Heart right ventricle (tissue), 16 donors: Measurements from ENCODE around the gene SMYD3. TPM values are rescaled to one million over a fixed set of nuclear protein-coding genes. Genes with fewer than 3 reads are reported as not detected.

Source experiments
- ATAC-seq, 8 donors: fragments of 200-7000 bp; cut with Tn5 transposase; one replicate each; pipeline ENCODE4 v1.9.1; 2020; ENCODE audit warnings: mild to moderate bottlenecking in 8 of 8, moderate library complexity in 8 of 8, moderate number of reproducible peaks in 1 of 8
- DNase-seq, 2 donors: peaks; one replicate each; pipeline ENCODE4 v3.0.0-alpha.2; 2020
- H3K27ac ChIP-seq, 10 donors: fragments of 200-600 bp; sonication (generic) in 2 of 10; one replicate each; pipeline versions ENCODE4 v1.5.0 to v1.8.0; 2020 to 2022; ENCODE audit warnings: mild to moderate bottlenecking in 3 of 10
- H3K27me3 ChIP-seq, 7 donors: fragments of 200-600 bp; one replicate each; pipeline ENCODE4 v1.8.0; 2021 to 2022; ENCODE audit warnings: mild to moderate bottlenecking in 2 of 7
- H3K36me3 ChIP-seq, 9 donors: fragments of 200-600 bp; sonication (generic) in 1 of 9; one replicate each; pipeline versions ENCODE4 v1.5.0 to v1.8.0; 2020 to 2022; ENCODE audit warnings: mild to moderate bottlenecking in 2 of 9
- H3K4me1 ChIP-seq, 9 donors: fragments of 200-600 bp; sonication (generic) in 1 of 9; one replicate each; pipeline versions ENCODE4 v1.5.0 to v1.8.0; 2020 to 2022; ENCODE audit warnings: mild to moderate bottlenecking in 4 of 9
- H3K4me3 ChIP-seq, 10 donors: fragments of 200-600 bp; sonication (generic) in 2 of 10; one replicate each; pipeline versions ENCODE4 v1.5.0 to v1.8.0; 2020 to 2022; ENCODE audit warnings: mild to moderate bottlenecking in 7 of 10, moderate library complexity in 2 of 10
- H3K9me3 ChIP-seq, 11 donors: fragments of 200-600 bp in 10 of 11; sonication (generic) in 2 of 11; one replicate each; pipeline versions ENCODE4 v1.5.0 to v1.8.0; 2013 to 2022; ENCODE audit warnings: mild to moderate bottlenecking in 2 of 11, control low read depth in 1 of 11, moderate library complexity in 1 of 11
- CTCF ChIP-seq, 9 donors: fragments of 200-600 bp; sonication (generic) in 2 of 9; IDR thresholded peaks; one replicate each; pipeline versions ENCODE4 v1.5.0 to v1.8.0; 2021 to 2022; ENCODE audit warnings: antibody characterized with exemption in 9 of 9, mild to moderate bottlenecking in 5 of 9, moderate library complexity in 1 of 9
- WGBS, 2 donors: extraction: QIAGEN DNeasy Blood & Tissue Kit; methylation state at CpG; one replicate each; pipeline ENCODE4 v1.1.7; 2013; ENCODE audit warnings: inconsistent platforms in 1 of 2; 5-methylcytosine and 5-hydroxymethylcytosine counted together
- intact Hi-C, 10 donors: fragments of 100-400 bp; cut with DNase I; formaldehyde crosslinking; loops; one replicate each; pipeline versions ENCODE4 v1.11.1 to v1.14.2; 2022
- polyA plus RNA-seq, 2 donors: library from polyadenylated mRNA; stranded (reverse); fragments of 200-250 nt; gene quantifications; one replicate each; pipeline ENCODE4 v1.2.3, GENCODE V29; 2013
- total RNA-seq, 10 donors: library from RNA; stranded (reverse); fragmentation: NEBNext Ultra II Directional in 3 of 10; extraction: Animal tissue kit (Norgen Biotek cat#: 25700) in 3 of 10; gene quantifications; one replicate each; pipeline versions ENCODE4 v1.2.1 to v1.2.4, GENCODE V29; 2021 to 2023
- donor health status: Arrhythmogenic right ventricular cardiomyopathy.
- donor health status: ischemic (EF 13 %, LVEDD 7.1; RV severe dilation, severe dysfunction).
- donor health status: healthy with polysubstance abuse.
- donor health status: DM: no; HTN: yes; CAD: no.
- donor health status: DM: no; HTN: no; CAD: no.
- donor health status: ischemic (EF 25% LVEDD 6.9; RV normal size, moderate dysfunction).
- donor health status: ischemic (EF 25% LVEDD 5.7; RV mildly dilated, moderate dysfunction).
- donor health status: healthy.
- donor health status: DM: yes; HTN: yes; CAD: no.
- donor health status: Ischemic cardiomyopathy.
- donor health status: ischemic (EF 35%, LVEDD 5.7; RV mildly dilated, moderate dysfunction).
- donor health status: nonischemic (EF 11% LVEDD 7.7; RV severe dilation, severe dysfunction).
- donor health status: DM: yes; HTN: yes; CAD: no.
- donor health status: PGD.
- donor health status: ischemic (EF 29% LVEDD 5.4; RV normal size, mild dysfunction).
- donor health status: nonischemic (EF 23%, LVEDD 6.1; RV moderate dilation, normal function).

The SMYD3 gene
- total and polyA plus RNA-seq, 12 donors: 5.9 to 13.9 (median 8.1) TPM

- intact Hi-C loops: loop anchor here (2.0 to 10.0 kb wide), 8 partner anchors 175 to 850 kb away; partner anchors contain the start of gene KIF26B (in 3 of the 10)
- Histone ChIP-seq H3K36me3 (no peaks in the 10 kb centered on the region), H3K4me3 (no peak overlapping the region), H3K9me3 (no peaks in the 10 kb centered on the region), H3K27me3 (no peaks in the 10 kb centered on the region), H3K27ac (no peak overlapping the region), H3K4me1 (peaks cover 0 to 17% (median 4%) of the 10 kb centered on the region in 9 donors)
- WGBS, 2 donors: 76 to 83% methylated on average over 9 of the region's 9 CpGs
- DNase-seq (no peak), ATAC-seq (no peak)
- TF ChIP-seq CTCF (IDR thresholded peaks at IDR 0.05): no peak
Measured at GRCh38 chr1:246001837-246002230, 505.2 kb downstream of the SMYD3 start.

- 96% methylated on average over 9 of the region's 9 CpGs for WGBS, 2 donors
- ATAC-seq: no peak
- intact Hi-C loops: loop anchor here in 7 of 10 donors (2.0 to 10.0 kb wide), 6 partner anchors 174 to 849 kb away; partner anchors contain the start of gene KIF26B (in 2 of the 7)
Measured at GRCh38 chr1:246001142-246001836, 505.8 kb downstream of the SMYD3 start.

DNA sequence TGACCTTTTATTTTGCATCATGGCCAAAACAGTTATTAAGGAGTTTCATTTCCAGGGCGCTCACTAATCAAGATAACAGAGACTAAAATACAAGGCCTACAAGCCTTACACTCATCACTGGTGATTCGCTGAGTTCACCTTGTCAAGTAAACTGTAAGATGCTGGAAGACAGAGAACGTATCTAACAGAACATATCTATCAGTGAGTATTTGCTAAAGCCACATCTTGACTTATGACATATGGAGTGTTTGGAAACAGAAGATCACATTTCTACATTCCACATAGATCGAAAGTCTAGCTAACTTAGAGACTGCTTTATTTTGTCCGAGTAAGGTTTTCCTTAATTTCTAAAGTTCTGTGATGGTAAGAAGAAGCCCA lies 506.5 kb downstream of the SMYD3 start:
- 96 to 97% methylated on average over 5 of the region's 5 CpGs for WGBS, 2 donors
- no peak overlapping the region for H3K4me3 ChIP-seq
- H3K36me3 ChIP-seq: no peaks in the 10 kb centered on the region
- H3K27ac ChIP-seq: no peak overlapping the region
- no peak for ATAC-seq
- intact Hi-C loops: loop anchor here in 7 of 10 donors (2.0 to 10.0 kb wide), 6 partner anchors 173 to 848 kb away; partner anchors contain the start of gene KIF26B (in 2 of the 7)
- H3K9me3 ChIP-seq: no peaks in the 10 kb centered on the region
- H3K4me1 ChIP-seq: peaks cover 0 to 17% (median 4%) of the 10 kb centered on the region in 9 donors
- no peak for TF ChIP-seq CTCF (IDR thresholded peaks at IDR 0.05)
- H3K27me3 ChIP-seq: no peaks in the 10 kb centered on the region
- DNase-seq: no peak

More at GRCh38 chr1:246001142-246001836, 505.8 kb downstream of the SMYD3 start:
- no peaks in the 10 kb centered on the region for H3K27me3 ChIP-seq
- H3K4me3 ChIP-seq: no peak overlapping the region
- H3K27ac ChIP-seq: no peak overlapping the region
- H3K9me3 ChIP-seq: no peaks in the 10 kb centered on the region
- no peaks in the 10 kb centered on the region for H3K36me3 ChIP-seq
- peaks cover 0 to 17% (median 4%) of the 10 kb centered on the region in 9 donors for H3K4me1 ChIP-seq
- no peak for TF ChIP-seq CTCF (IDR thresholded peaks at IDR 0.05)
- no peak for DNase-seq

- no peak for TF ChIP-seq CTCF (IDR thresholded peaks at IDR 0.05)
- WGBS, 2 donors: 82 to 84% methylated on average over 10 of the region's 10 CpGs
- no peak for ATAC-seq
- Histone ChIP-seq H3K36me3 (no peaks in the 10 kb centered on the region), H3K27me3 (no peaks in the 10 kb centered on the region), H3K9me3 (no peaks in the 10 kb centered on the region), H3K4me3 (no peak overlapping the region), H3K4me1 (peaks cover 0 to 11% (median 0%) of the 10 kb centered on the region in 9 donors), H3K27ac (no peak overlapping the region)
- no peak for DNase-seq
- intact Hi-C loops: loop anchor here in 8 of 10 donors (2.0 to 10.0 kb wide), 9 partner anchors 125 to 848 kb away; partner anchors contain the start of gene KIF26B (in 2 of the 8)
Measured at GRCh38 chr1:245999697-246000637, 507.1 kb downstream of the SMYD3 start.
